H54 (cell line): ENCODE data around the gene MYL6B.
"Not testable (repeated sequence)": the region's sequence is repeated elsewhere in the genome, so short reads cannot be mapped to it uniquely, and the experiment has no call there.

Experiments used
- DNase-seq: peaks from one replicate; pipeline ENCODE4 v3.0.0; 2011; ENCODE audit warnings: low spot score, mixed read lengths; ENCODE audit not compliant: insufficient read length
- FAIRE-seq: peaks from 3 replicates; lab custom pipeline; 2011; peaks lifted over from hg19 to GRCh38; lab: Jason Lieb, UNC
- POLR2A ChIP-seq: IDR thresholded peaks from 2 replicates; pipeline ENCODE4 v1.6.1; 2011; ENCODE audit warnings: low read depth, mild to moderate bottlenecking, low read length

The MYL6B gene

DNA sequence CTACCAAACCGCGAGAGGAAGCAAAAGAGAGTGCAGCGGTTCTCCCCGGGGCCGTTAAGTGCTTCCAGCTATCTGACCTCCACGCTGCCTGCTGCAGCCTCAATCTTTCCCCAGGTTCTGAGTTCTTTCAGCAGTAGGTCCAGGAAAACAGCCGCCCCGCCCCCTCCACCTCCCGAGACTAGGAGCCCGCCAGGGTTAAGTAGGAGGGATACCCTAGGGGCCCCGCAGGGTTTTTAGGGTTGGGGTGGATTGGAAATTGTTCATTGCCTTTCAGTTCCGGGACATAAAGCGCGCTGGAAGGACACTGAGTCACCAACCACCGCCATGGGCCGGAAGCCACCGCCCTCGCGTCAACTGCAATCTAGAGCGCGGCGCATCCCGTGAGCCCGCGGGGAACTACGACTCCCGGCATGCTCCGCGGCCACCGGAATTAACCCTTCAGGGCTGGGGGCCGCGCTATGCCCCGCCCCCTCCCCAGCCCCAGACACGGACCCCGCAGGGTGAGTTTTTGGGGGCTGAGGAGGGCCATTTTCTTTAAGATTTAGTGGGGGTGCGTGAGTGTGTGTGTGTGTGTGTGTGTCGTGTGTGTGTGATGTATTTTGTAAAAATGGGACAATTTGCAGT, at the start of gene MYL6B:
TSS of gene MYL6B (plus strand) at position 456 of the 624 bp plus-strand sequence. CDS start 1,332 bp downstream, outside the sequence.
- TF ChIP-seq POLR2A = peak; percentile 57
- FAIRE-seq = peak; percentile 61
- DNase-seq = peak; percentile 77

DNA sequence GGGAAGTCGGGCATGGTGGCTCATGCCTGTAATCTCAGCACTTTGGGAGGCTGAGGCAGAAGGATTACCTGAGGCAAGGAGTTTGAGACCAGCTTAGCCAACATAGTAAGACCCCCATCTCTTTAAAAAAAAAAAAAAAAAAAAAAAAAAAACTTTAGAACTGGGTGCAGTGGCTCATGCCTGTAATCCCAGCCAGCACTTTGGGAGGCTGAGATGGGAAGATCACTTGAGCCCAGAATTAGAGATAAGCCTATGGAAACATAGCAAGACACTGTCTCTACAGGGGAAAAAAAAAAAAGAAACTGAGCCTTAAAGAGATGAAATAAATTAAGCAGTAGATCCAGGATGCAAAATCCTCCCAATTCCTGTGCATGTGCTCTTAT, 49.7 kb upstream of the MYL6B start:
- DNase-seq (no peak), FAIRE-seq (no peak)
- TF ChIP-seq POLR2A = no peak

DNA sequence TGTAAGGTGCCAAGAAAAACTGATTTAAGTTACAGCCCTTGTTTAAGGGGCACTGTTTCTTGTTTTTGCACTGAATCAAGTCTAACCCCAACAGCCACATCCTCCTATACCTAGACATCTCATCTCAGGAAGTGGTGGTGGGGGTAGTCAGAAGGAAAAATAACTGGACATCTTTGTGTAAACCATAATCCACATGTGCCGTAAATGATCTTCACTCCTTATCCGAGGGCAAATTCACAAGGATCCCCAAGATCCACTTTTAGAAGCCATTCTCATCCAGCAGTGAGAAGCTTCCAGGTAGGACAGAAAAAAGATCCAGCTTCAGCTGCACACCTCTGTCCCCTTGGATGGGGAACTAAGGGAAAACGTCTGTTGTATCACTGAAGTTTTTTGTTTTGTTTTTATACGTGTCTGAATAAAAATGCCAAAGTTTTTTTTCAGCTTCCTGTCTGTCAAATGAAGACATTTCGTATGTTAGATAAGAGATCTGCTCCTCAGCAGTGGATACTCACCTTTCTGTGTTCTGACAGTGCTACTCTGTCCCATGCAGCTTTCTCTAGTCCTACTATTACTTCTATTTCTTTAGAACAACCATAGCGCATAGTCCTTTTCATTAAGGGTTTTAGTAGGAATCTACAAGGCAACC, 49.2 kb upstream of the MYL6B start:
- TF ChIP-seq POLR2A = no peak
- DNase-seq (no peak), FAIRE-seq (no peak)

DNA sequence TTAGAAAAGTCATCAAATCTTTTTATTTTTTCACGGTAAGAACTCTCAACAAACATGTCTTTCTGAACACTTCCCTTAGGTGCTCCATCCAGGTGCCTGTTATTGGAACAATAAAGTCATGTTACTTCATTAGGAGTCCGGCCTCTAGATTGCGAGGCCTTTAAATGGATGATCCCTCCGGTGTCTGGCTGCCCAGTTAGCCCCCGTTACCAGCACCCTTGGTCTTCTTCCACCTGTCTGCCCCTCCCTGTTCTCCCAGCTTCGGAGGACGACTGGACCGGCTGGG, 48.6 kb upstream of the MYL6B start:
- no peak for DNase-seq
- FAIRE-seq = no peak
- TF ChIP-seq POLR2A = no peak

DNA sequence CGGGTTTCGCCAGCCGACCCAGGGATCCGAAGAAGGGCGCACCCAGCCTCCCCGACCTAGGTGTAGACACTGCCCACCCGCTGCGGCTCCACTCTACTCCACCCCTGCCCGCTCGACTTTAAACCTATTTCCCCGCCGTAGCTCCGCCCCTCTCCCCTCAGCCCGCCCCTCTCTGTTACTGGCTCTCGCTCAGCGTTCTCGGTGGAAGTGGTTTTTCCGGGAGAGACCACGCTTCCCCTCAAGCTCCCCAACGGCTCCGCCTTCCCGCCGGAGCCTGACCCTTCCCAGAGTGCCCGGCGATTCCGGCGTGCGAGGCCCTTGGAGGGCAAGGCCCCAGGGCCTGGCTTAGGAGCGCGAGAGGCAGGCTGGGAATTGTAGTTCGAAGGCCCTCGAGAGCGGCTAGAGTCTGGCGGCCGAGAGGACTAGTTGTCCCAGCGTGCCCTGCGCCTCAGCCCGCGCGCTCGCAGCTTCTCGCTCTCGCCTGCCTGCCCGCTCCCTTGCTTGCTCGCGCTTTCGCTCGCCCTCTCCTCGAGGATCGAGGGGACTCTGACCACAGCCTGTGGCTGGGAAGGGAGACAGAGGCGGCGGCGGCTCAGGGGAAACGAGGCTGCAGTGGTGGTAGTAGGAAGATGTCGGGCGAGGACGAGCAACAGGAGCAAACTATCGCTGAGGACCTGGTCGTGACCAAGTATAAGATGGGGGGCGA, 48.1 kb upstream of the MYL6B start, which contains the start of gene PA2G4:
TSS of gene PA2G4 (plus strand) at position 451 of the 706 bp plus-strand sequence. CDS start at position 630, 179 bp downstream.
- peak; percentile 94 for TF ChIP-seq POLR2A
- DNase-seq (peak; percentile 93), FAIRE-seq (peak; percentile 81)

DNA sequence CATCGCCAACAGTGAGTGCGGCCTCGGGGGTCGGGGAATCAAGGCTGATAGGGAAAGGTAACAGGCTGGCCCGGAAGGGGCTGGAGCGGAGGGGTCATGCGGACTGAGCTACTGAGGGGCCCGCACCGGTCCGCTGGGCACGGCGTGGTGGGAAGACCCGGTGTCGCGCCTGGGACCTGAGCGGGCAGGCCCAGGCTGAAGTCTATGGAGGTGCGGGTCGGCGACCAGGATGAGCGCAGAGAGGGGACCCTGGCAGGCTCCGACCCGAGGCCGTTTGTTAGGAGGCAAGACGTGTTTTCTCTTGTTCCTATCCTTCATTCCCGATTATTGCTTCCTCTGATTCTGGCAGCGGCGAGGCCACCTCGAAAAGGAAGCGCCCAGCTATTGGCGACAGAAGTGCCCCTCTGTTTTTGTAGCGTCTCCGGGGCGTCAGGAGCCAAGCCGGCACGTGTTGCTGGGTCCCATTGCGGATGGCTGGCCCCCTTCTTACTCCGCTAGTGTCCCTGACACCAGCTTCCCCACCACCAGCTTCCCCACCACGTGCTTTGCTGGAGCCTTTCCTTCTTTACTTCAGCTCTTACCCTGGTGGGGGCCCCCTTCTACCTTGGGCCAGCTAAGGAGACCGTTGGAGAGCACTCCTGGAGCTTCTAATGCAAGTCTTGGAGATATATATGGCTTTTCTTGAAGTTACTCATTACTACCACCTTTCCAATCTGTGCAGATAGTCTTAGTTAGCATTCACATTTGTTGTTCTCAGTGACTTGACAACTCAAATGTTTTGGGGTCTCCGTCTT, 47.4 kb upstream of the MYL6B start:
- TF ChIP-seq POLR2A = no peak
- DNase-seq = no peak
- no peak for FAIRE-seq

DNA sequence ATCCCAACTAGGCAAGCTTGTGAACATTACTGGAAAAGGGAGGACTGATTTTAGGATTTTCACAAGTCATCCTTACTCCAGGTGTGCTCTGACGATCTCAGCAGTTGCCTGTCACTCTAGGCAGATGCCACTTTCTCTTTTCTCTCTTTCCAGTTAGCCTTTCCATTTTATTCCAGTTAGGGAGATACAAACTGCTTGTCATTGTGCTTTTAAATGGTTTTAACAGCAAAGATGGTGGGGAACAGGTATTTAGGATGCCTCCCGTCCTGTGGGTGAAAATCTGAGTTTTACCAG, 46.8 kb upstream of the MYL6B start:
- DNase-seq (no peak), FAIRE-seq (no peak)
- TF ChIP-seq POLR2A = no peak

DNA sequence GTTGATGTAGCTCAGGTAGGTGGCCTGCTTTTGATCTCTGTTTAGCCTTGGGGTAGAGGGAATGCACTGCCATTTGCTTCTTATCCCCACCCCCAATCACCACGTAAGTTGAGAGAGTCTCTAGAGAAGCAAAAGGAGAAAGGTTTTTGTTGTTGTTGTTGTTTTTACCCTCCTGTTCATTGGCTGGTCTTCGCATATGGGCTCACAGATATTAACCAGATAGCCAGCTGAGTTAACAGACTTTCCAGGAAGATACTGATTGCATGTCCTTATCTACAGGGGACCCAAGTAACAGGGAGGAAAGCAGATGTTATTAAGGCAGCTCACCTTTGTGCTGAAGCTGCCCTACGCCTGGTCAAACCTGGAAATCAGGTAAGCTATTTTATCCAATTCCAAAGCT, 45.1 kb upstream of the MYL6B start:
- FAIRE-seq = no peak
- no peak for DNase-seq
- TF ChIP-seq POLR2A = no peak

DNA sequence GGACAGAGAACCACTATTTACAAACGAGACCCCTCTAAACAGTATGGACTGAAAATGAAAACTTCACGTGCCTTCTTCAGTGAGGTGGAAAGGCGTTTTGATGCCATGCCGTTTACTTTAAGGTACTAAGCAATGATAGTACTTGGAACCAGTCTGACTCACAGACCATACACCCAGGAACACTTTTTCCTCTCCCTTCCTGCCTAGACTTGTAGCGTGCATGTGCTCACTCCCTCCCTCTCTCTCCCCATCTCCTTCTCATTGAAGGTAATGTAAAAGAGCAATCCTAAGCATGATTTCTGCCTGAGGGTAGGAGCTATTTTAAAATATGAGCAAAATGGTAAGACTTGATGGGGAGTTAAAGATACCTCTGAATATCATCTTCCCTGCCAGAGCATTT, 41.8 kb upstream of the MYL6B start:
- no peak for DNase-seq
- no peak for TF ChIP-seq POLR2A
- FAIRE-seq = no peak

DNA sequence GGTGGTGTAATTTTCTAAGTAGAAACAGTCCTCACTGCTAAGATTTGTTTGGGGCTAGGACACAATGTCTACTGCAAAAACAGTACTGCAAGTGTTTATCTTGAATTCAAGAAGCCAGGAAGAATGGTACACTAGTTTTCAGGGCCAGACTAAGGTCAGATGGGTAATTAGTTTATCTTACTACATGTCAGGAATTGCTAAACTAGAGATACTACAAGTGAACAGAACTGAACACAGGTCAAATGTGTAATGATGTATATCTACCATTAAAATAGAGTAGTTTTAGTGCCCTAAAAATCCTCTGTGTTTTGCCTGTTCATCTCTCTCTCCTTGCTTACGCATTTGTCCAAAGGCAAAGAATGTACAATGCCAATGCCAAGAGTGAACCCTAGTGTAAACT, 38.3 kb upstream of the MYL6B start:
- no peak for FAIRE-seq
- DNase-seq = no peak
- no peak for TF ChIP-seq POLR2A

DNA sequence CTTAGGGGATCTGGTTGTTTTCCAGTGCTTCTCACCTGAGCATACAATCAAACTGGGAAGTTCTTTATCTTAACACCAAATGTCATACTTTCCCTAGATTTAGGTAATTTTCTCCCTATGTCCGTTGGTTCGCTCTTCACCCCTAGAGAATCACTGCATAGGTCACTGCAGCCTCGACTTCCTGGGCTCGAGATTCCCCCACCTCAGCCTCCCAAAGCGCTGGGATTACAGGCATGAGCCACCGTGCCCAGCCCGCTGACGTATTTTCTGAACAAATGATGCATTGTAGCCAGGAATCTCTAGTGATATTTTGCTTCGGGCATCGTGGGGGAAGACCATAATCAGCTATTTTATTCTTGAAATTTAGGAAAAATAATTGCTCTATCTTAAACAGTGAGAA, 37.1 kb upstream of the MYL6B start:
- no peak for DNase-seq
- TF ChIP-seq POLR2A = no peak
- no peak for FAIRE-seq

DNA sequence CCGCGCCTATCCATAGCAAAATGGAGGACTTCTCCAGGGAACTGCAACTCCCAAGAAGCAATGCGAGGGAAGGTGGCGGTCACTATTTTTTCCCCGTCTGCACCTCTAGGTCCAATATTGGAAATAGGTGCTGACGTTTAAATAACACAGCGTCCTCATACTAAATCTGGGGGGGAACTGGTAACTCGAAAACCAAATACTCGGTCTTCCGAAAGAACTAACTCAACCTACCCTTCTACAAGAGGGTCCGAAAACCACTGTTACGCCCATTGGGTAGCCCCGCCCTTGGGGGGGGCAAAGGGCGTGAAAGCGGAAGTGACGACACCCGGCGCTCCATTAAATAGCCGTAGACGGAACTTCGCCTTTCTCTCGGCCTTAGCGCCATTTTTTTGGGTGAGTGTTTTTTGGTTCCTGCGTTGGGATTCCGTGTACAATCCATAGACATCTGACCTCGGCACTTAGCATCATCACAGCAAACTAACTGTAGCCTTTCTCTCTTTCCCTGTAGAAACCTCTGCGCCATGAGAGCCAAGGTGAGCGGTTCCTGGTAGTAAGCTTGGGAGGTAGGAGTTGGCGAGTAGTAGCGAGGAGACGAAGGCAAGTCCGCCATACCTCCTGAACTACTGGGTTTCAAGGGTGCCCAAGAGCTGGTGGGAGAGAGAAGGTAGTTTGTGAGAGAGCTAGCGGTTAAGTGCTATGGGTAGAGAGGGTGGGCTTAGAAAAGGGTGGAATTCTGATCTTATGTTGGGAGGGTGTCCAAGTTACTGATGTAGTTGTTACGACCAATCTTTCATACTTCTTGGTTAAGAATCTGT, 35.9 kb upstream of the MYL6B start, which contains the start of gene RPL41:
TSS of gene RPL41 (plus strand) at position 367 of the 815 bp plus-strand sequence.
- DNase-seq (peak; percentile 25), FAIRE-seq (peak; percentile 74)
- peak; percentile 92 for TF ChIP-seq POLR2A

DNA sequence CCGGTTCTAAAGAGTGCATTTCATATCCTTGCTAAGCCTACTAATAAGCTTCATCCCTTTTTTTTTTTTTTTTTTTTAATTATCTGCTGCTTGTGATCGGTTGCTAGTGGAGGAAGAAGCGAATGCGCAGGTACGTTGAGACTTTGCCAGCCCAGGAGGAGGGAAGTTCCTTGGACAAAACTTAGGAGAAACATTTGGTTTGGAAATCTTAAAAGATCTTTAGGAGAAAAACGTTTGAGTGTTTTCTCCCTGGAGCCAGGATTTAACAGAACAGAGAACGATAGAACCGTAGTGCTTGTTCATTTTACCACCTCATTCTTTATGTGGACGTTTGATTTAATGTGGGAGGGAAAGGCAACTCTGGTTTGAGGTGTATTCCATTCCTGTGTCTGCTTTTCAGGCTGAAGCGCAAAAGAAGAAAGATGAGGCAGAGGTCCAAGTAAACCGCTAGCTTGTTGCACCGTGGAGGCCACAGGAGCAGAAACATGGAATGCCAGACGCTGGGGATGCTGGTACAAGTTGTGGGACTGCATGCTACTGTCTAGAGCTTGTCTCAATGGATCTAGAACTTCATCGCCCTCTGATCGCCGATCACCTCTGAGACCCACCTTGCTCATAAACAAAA, 35.2 kb upstream of the MYL6B start:
- not testable (repeated sequence) for DNase-seq, FAIRE-seq
